GM12878 (cell line): Measurements from ENCODE around the gene KDF1. TPM values are rescaled to one million over a fixed set of nuclear protein-coding genes. Genes with fewer than 3 reads are reported as not detected.

Experiments used
- ATAC-seq: fragments of 200-7000 bp; cut with Tn5 transposase; 3 replicates; pipeline ENCODE4 v1.9.1; 2020; ENCODE audit warnings: mild to moderate bottlenecking, moderate library complexity
- BruUV-seq: library from RNA; stranded (reverse); fragments of 400-500 nt; replicated peaks from 2 replicates; lab custom pipeline; 2021; lab: Mats Ljungman, UMichigan
- CTCF ChIA-PET: fragments of 300-600 bp; sonication (Branson Sonifier 250); formaldehyde crosslinking; extraction: SDS; loops from one replicate; lab custom pipeline; 2021; ENCODE audit warnings: inconsistent platforms; lab: Yijun Ruan, JAX
- POLR2A ChIA-PET: fragments of 350-600 bp; formaldehyde crosslinking; extraction: SDS; loops from one replicate; lab custom pipeline; 2021; ENCODE audit warnings: inconsistent platforms; lab: Charles Lee
- RAD21 ChIA-PET: fragments of 300-600 bp; sonication (Branson Sonifier 250); formaldehyde crosslinking; loops from one replicate; lab custom pipeline; 2023; ENCODE audit warnings: antibody characterized with exemption; ENCODE audit not compliant: unreplicated experiment; lab: Charles Lee
- SMC1A ChIA-PET: fragments of 300-600 bp; sonication (Branson Sonifier 250); formaldehyde crosslinking; loops from one replicate; lab custom pipeline; 2023; ENCODE audit not compliant: unreplicated experiment, uncharacterized antibody; lab: Charles Lee
- DNase-seq: peaks from one replicate; pipeline ENCODE4 v3.0.0-alpha.2; 2011; ENCODE audit warnings: low read depth, low spot score
- FAIRE-seq: peaks from 3 replicates; lab custom pipeline; 2011; peaks lifted over from hg19 to GRCh38; lab: Jason Lieb, UNC
- H2AFZ ChIP-seq: 2 replicates; pipeline ENCODE4 v1.6.0; 2011; ENCODE audit warnings: low read depth, low read length, control low read depth; ENCODE audit not compliant: control insufficient read depth
- H3K27ac ChIP-seq: 2 replicates; pipeline ENCODE4 v1.5.1; 2011; ENCODE audit warnings: control low read depth; ENCODE audit not compliant: control insufficient read depth, insufficient read depth
- H3K27me3 ChIP-seq, 2 experiments: replicated peaks in 1 of 2; 2 replicates each; pipeline versions ENCODE4 v1.6.0 to v1.6.1; 2011; ENCODE audit warnings: low read length in 1 of 2; ENCODE audit not compliant: control insufficient read depth in 2 of 2, insufficient read depth in 2 of 2
- H3K36me3 ChIP-seq, 2 experiments: 2 replicates each; pipeline ENCODE4 v1.5.1; 2011; ENCODE audit warnings: low read length in 1 of 2; ENCODE audit not compliant: control insufficient read depth in 2 of 2, insufficient read depth in 2 of 2
- H3K4me1 ChIP-seq: 2 replicates; pipeline ENCODE4 v1.6.1; 2011; ENCODE audit warnings: mild to moderate bottlenecking, low read length, moderate library complexity, mixed read lengths; ENCODE audit not compliant: control insufficient read depth, insufficient read depth
- H3K4me2 ChIP-seq: 2 replicates; pipeline ENCODE4 v1.6.0; 2011; ENCODE audit warnings: control low read depth; ENCODE audit not compliant: control insufficient read depth, insufficient read depth
- H3K4me3 ChIP-seq: fragments of 200-600 bp; sonication (generic); 2 replicates; pipeline ENCODE4 v1.5.1; 2016
- H3K79me2 ChIP-seq: 2 replicates; pipeline ENCODE4 v1.6.0; 2011; ENCODE audit warnings: low read length; ENCODE audit not compliant: control insufficient read depth, insufficient read depth
- H3K9ac ChIP-seq: 2 replicates; pipeline ENCODE4 v1.8.0; 2011; ENCODE audit warnings: low read length, control low read depth, mixed read lengths; ENCODE audit not compliant: control insufficient read depth, insufficient read depth
- H3K9me3 ChIP-seq: replicated peaks from 3 replicates; pipeline ENCODE4 v1.5.1; 2011; ENCODE audit warnings: mild to moderate bottlenecking, low read length; ENCODE audit not compliant: control insufficient read depth, insufficient read depth
- H4K20me1 ChIP-seq: 2 replicates; pipeline ENCODE4 v1.6.0; 2011; ENCODE audit not compliant: control insufficient read depth, insufficient read depth
- CHD4 ChIP-seq: fragments of 200-600 bp; sonication (generic); IDR thresholded peaks from 2 replicates; pipeline ENCODE4 v1.6.1; 2016; ENCODE audit warnings: mild to moderate bottlenecking
- HDAC6 ChIP-seq: fragments of 200-600 bp; sonication (generic); IDR thresholded peaks from one replicate; pipeline ENCODE4 v1.8.0; 2017; ENCODE audit warnings: antibody characterized with exemption; ENCODE audit not compliant: unreplicated experiment
- MYC ChIP-seq: IDR thresholded peaks from 2 replicates; pipeline ENCODE4 v1.6.1; 2011; ENCODE audit warnings: mild to moderate bottlenecking, low read length, moderate library complexity, inconsistent platforms; ENCODE audit not compliant: insufficient read depth, insufficient replicate concordance, insufficient read length, severe bottlenecking
- POLR2A ChIP-seq: IDR thresholded peaks from 2 replicates; pipeline ENCODE4 v1.6.1; 2011; ENCODE audit warnings: low read depth, mild to moderate bottlenecking, low read length
- RBBP5 ChIP-seq: fragments of 200-600 bp; sonication (generic); conservative IDR thresholded peaks from 2 replicates; pipeline ENCODE4 v1.6.1; 2016
- SREBF2 ChIP-seq: IDR thresholded peaks from 2 replicates; pipeline ENCODE4 v1.6.1; 2012; ENCODE audit warnings: mild to moderate bottlenecking, low read length
- TARDBP ChIP-seq: IDR thresholded peaks from 2 replicates; pipeline ENCODE4 v1.6.1; 2016; ENCODE audit warnings: borderline replicate concordance
- TCF3 ChIP-seq: IDR thresholded peaks from 2 replicates; pipeline ENCODE4 v1.6.1; 2012; ENCODE audit warnings: low read depth, mild to moderate bottlenecking, low read length, borderline replicate concordance; ENCODE audit not compliant: insufficient read depth
- TCF7 ChIP-seq: IDR thresholded peaks from 2 replicates; pipeline ENCODE4 v1.6.1; 2014; ENCODE audit warnings: antibody characterized with exemption, borderline replicate concordance
- WRNIP1 ChIP-seq: IDR thresholded peaks from 2 replicates; pipeline ENCODE4 v1.6.1; 2011; ENCODE audit warnings: low read depth, low read length, improper control_type of control experiment, borderline replicate concordance
- ZNF384 ChIP-seq: IDR thresholded peaks from 2 replicates; pipeline ENCODE4 v1.6.1; 2012; ENCODE audit warnings: low read depth, mild to moderate bottlenecking, low read length, improper control_type of control experiment, borderline replicate concordance
- WGBS: methylation state at CpG from one replicate; pipeline ENCODE4 v1.1.6; 2016; ENCODE audit warnings: low lambda C conversion rate; ENCODE audit not compliant: insufficient replicate concordance, insufficient coverage; ENCODE audit errors: missing lambda C conversion rate; 5-methylcytosine and 5-hydroxymethylcytosine counted together
- in situ Hi-C: fragments of 300-500 bp; cut with MboI; formaldehyde crosslinking; loops from 9 replicates; pipeline ENCODE4 v1.14.3; 2018; ENCODE audit warnings: mixed read lengths
- intact Hi-C: fragments of 100-400 bp; cut with micrococcal nuclease; formaldehyde crosslinking; loops from one replicate; pipeline ENCODE4 v1.14.2; 2022; ENCODE audit not compliant: unreplicated experiment
- polyA plus RNA-seq, 11 experiments: library from polyadenylated mRNA; depleted of rRNA in 4 of 11; unstranded in 6 of 11; stranded (reverse) in 5 of 11; fragments of >200 nt; fragmentation: Nextera tagmentation in 4 of 11; fragmentation: Illumina TruSeq in 1 of 11; extraction: Ambion mirVana in 4 of 11; extraction: Trizol in 1 of 11; gene quantifications; 1 replicate in 1 of 11; 2 replicates in 10 of 11; pipeline versions ENCODE4 v1.2.1 to v1.2.3, GENCODE V29; 2011 to 2016; ENCODE audit warnings: inconsistent platforms in 2 of 11, missing spikeins in 2 of 11, low read depth in 1 of 11
- total RNA-seq, 4 experiments: library from RNA; depleted of rRNA in 3 of 4; stranded (reverse); fragments of >200 nt in 3 of 4; fragmentation: Illumina TruSeq in 1 of 4; extraction: Trizol in 1 of 4; gene quantifications; 2 replicates each; pipeline versions ENCODE4 v1.2.1 to v1.2.3, GENCODE V29; 2013 to 2021
- TF ChIP-seq, protein P1 (sequence below): fragments of 450-650 bp; IDR thresholded peaks from 2 replicates; pipeline ENCODE4 v1.6.1; 2017; ENCODE audit warnings: low read depth, mild to moderate bottlenecking, moderate library complexity
- TF ChIP-seq, protein P2 (sequence below): fragments of 450-650 bp; IDR thresholded peaks from 2 replicates; pipeline ENCODE4 v1.6.1; 2018; ENCODE audit warnings: borderline replicate concordance, mild to moderate bottlenecking; ENCODE audit not compliant: partially characterized antibody
- TF ChIP-seq, protein P3 (sequence below): fragments of 450-650 bp; formaldehyde crosslinking; IDR thresholded peaks from 2 replicates; pipeline ENCODE4 v1.5.0; 2022; ENCODE audit warnings: mild to moderate bottlenecking, missing genetic modification characterization
- TF ChIP-seq, protein P4 (sequence below): fragments of 450-650 bp; formaldehyde crosslinking; IDR thresholded peaks from 2 replicates; pipeline ENCODE4 v1.4.0; 2022; ENCODE audit warnings: mild to moderate bottlenecking, moderate library complexity

The KDF1 gene
- total and polyA plus RNA-seq, 10 of the 15 experiments (the other 5 are each of a cell fraction or from before 2014, with no cell fraction given), result 0.03 to 0.13 (median 0.04) TPM; not detected in 7

DNA sequence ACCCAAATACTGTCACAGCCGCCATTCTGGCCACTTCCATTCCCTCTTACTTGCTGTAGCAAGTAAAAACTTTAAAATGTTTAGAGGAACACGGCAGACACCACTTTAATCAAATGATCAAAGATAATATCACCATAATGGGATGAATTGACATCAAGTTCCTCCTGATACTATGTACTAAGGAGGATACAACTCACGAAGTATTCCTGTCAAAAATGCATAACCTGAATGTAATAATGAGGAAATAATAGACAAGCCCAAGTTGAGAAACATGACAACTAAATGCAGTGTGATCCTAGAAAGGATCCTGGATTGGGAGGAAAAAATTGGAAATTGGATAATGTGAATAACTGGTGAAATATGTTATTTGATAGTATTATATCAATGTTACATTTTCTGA is 3.9 kb downstream of the KDF1 start:
- 11% methylated on average over 3 of the region's 3 CpGs for WGBS
- no peaks in the 10 kb centered on the region for H4K20me1 ChIP-seq
- no peaks in the 10 kb centered on the region for H3K79me2 ChIP-seq
- ATAC-seq, result no peak
- intact Hi-C loops (no loop called here), in situ Hi-C loops (no loop called here)
- ChIA-PET SMC1A (no interaction called here), RAD21 (no interaction called here), POLR2A (no interaction called here), CTCF (no interaction called here)
- DNase-seq, result no peak
- H3K9me3 ChIP-seq, result no peaks in the 10 kb centered on the region; the same call in 2 of the 3 replicates
- no peak overlapping the region for H3K4me2 ChIP-seq
- no peak overlapping the region for H3K9ac ChIP-seq
- no peaks in the 10 kb centered on the region for H3K4me1 ChIP-seq
- BruUV-seq, result no TSS peak
- no peak overlapping the region for H3K27ac ChIP-seq
- peaks cover 6 to 7% of the 10 kb centered on the region in 2 experiments for H3K27me3 ChIP-seq
- H2AFZ ChIP-seq, result no peak overlapping the region
- no peak for FAIRE-seq
- H3K4me3 ChIP-seq, result no peak overlapping the region
- no peaks in the 10 kb centered on the region for H3K36me3 ChIP-seq
- TF ChIP-seq WRNIP1, result no peak
- TF ChIP-seq MYC, result no peak
- no peak for TF ChIP-seq CHD4
- TF ChIP-seq, protein P1, sequence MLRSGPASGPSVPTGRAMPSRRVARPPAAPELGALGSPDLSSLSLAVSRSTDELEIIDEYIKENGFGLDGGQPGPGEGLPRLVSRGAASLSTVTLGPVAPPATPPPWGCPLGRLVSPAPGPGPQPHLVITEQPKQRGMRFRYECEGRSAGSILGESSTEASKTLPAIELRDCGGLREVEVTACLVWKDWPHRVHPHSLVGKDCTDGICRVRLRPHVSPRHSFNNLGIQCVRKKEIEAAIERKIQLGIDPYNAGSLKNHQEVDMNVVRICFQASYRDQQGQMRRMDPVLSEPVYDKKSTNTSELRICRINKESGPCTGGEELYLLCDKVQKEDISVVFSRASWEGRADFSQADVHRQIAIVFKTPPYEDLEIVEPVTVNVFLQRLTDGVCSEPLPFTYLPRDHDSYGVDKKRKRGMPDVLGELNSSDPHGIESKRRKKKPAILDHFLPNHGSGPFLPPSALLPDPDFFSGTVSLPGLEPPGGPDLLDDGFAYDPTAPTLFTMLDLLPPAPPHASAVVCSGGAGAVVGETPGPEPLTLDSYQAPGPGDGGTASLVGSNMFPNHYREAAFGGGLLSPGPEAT, result no peak
- TF ChIP-seq HDAC6, result no peak
- TF ChIP-seq, protein P2, sequence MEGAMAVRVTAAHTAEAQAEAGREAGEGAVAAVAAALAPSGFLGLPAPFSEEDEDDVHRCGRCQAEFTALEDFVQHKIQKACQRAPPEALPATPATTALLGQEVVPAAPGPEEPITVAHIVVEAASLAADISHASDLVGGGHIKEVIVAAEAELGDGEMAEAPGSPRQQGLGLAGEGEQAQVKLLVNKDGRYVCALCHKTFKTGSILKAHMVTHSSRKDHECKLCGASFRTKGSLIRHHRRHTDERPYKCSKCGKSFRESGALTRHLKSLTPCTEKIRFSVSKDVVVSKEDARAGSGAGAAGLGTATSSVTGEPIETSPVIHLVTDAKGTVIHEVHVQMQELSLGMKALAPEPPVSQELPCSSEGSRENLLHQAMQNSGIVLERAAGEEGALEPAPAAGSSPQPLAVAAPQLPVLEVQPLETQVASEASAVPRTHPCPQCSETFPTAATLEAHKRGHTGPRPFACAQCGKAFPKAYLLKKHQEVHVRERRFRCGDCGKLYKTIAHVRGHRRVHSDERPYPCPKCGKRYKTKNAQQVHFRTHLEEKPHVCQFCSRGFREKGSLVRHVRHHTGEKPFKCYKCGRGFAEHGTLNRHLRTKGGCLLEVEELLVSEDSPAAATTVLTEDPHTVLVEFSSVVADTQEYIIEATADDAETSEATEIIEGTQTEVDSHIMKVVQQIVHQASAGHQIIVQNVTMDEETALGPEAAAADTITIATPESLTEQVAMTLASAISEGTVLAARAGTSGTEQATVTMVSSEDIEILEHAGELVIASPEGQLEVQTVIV, result no peak
- TF ChIP-seq TARDBP, result no peak
- no peak for TF ChIP-seq TCF3
- no peak for TF ChIP-seq RBBP5
- TF ChIP-seq, protein P3, sequence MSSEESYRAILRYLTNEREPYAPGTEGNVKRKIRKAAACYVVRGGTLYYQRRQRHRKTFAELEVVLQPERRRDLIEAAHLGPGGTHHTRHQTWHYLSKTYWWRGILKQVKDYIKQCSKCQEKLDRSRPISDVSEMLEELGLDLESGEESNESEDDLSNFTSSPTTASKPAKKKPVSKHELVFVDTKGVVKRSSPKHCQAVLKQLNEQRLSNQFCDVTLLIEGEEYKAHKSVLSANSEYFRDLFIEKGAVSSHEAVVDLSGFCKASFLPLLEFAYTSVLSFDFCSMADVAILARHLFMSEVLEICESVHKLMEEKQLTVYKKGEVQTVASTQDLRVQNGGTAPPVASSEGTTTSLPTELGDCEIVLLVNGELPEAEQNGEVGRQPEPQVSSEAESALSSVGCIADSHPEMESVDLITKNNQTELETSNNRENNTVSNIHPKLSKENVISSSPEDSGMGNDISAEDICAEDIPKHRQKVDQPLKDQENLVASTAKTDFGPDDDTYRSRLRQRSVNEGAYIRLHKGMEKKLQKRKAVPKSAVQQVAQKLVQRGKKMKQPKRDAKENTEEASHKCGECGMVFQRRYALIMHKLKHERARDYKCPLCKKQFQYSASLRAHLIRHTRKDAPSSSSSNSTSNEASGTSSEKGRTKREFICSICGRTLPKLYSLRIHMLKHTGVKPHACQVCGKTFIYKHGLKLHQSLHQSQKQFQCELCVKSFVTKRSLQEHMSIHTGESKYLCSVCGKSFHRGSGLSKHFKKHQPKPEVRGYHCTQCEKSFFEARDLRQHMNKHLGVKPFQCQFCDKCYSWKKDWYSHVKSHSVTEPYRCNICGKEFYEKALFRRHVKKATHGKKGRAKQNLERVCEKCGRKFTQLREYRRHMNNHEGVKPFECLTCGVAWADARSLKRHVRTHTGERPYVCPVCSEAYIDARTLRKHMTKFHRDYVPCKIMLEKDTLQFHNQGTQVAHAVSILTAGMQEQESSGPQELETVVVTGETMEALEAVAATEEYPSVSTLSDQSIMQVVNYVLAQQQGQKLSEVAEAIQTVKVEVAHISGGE (CRISPR knock-in tag), result no peak
- TF ChIP-seq, protein P4, sequence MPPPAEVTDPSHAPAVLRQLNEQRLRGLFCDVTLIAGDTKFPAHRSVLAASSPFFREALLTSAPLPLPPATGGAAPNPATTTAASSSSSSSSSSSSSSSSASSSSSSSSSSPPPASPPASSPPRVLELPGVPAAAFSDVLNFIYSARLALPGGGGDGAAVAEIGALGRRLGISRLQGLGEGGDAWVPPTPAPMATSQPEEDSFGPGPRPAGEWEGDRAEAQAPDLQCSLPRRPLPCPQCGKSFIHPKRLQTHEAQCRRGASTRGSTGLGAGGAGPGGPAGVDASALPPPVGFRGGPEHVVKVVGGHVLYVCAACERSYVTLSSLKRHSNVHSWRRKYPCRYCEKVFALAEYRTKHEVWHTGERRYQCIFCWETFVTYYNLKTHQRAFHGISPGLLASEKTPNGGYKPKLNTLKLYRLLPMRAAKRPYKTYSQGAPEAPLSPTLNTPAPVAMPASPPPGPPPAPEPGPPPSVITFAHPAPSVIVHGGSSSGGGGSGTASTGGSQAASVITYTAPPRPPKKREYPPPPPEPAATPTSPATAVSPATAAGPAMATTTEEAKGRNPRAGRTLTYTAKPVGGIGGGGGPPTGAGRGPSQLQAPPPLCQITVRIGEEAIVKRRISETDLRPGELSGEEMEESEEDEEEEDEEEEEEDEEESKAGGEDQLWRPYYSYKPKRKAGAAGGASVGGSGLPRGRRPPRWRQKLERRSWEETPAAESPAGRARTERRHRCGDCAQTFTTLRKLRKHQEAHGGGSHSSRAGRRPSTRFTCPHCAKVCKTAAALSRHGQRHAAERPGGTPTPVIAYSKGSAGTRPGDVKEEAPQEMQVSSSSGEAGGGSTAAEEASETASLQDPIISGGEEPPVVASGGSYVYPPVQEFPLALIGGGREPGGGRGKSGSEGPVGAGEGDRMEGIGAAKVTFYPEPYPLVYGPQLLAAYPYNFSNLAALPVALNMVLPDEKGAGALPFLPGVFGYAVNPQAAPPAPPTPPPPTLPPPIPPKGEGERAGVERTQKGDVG, result no peak
- TF ChIP-seq SREBF2, result no peak
- no peak for TF ChIP-seq POLR2A
- TF ChIP-seq TCF7, result no peak
- TF ChIP-seq ZNF384, result no peak
